ENCODE measurements around the gene RNF149.

DNA sequence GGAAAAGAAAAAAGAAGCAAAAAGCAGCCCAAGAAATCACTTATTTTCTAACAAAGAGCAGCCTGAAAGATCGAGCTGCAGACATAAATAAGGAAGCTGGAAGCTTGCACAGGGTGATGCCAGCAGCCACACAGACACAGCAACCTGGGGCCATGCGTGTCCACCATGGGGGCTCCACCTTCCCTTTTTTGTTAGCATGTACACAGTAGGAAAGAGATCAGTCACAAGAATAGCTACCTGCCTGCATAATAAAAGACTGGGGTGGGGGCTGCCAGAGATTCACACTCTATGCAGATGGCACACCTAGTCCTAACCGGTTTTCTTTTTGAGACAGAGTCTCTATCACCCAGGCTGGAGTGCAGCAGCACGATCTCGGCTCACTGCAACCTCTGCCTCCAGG, 58.7 kb downstream of the RNF149 start:
- TF ChIP-seq CTCF (conservative IDR thresholded peaks at IDR 0.05 in 1 of 2, IDR thresholded peaks at IDR 0.05 in 1 of 2; ENCODE audit: low read depth in 1 of 2, low read length in 2 of 2) (no peak), EZH2 (IDR thresholded peaks at IDR 0.05; ENCODE audit: low read length, missing control alignments) (no peak)
